ENCODE results near the gene CCDC85B.

DNA sequence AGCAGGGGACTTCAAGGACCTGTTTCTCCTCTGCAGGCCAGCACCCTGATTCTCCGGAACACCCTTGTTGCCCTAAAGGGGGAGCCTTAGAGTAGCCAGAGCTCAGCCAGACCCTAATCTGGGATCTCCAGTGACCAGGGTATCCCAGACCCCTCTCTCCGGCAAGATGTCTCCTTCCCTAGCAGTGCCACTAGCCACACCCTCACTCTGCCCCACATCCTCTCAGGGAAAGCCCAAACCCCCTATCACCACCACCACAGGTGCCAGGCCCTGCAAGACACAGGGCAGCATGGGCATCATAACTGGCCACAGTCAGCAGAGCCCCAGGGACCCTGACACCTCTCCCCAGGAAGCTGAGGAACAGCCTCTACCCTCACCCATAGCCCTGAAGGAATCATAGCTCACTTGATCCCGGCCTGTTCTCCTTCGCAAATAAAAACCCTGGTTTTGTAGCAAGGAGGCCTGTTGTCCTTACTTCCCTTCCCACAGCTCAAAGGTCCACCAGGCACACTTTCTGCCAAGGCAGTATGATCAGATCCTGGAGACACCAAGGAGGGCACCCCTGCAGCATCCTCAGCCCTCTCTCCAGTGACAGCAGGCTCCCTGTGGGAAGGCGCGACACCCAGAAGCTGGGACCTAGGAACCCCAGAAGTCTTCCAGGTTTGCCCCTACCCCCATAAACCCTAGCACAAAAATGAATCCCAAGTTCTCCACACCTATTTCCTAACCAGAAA lies 37.1 kb upstream of the CCDC85B start:
- TF ChIP-seq, protein P1, sequence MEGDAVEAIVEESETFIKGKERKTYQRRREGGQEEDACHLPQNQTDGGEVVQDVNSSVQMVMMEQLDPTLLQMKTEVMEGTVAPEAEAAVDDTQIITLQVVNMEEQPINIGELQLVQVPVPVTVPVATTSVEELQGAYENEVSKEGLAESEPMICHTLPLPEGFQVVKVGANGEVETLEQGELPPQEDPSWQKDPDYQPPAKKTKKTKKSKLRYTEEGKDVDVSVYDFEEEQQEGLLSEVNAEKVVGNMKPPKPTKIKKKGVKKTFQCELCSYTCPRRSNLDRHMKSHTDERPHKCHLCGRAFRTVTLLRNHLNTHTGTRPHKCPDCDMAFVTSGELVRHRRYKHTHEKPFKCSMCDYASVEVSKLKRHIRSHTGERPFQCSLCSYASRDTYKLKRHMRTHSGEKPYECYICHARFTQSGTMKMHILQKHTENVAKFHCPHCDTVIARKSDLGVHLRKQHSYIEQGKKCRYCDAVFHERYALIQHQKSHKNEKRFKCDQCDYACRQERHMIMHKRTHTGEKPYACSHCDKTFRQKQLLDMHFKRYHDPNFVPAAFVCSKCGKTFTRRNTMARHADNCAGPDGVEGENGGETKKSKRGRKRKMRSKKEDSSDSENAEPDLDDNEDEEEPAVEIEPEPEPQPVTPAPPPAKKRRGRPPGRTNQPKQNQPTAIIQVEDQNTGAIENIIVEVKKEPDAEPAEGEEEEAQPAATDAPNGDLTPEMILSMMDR (IDR thresholded peaks at IDR 0.05) = peak; percentile 55
- TF ChIP-seq, protein P2, sequence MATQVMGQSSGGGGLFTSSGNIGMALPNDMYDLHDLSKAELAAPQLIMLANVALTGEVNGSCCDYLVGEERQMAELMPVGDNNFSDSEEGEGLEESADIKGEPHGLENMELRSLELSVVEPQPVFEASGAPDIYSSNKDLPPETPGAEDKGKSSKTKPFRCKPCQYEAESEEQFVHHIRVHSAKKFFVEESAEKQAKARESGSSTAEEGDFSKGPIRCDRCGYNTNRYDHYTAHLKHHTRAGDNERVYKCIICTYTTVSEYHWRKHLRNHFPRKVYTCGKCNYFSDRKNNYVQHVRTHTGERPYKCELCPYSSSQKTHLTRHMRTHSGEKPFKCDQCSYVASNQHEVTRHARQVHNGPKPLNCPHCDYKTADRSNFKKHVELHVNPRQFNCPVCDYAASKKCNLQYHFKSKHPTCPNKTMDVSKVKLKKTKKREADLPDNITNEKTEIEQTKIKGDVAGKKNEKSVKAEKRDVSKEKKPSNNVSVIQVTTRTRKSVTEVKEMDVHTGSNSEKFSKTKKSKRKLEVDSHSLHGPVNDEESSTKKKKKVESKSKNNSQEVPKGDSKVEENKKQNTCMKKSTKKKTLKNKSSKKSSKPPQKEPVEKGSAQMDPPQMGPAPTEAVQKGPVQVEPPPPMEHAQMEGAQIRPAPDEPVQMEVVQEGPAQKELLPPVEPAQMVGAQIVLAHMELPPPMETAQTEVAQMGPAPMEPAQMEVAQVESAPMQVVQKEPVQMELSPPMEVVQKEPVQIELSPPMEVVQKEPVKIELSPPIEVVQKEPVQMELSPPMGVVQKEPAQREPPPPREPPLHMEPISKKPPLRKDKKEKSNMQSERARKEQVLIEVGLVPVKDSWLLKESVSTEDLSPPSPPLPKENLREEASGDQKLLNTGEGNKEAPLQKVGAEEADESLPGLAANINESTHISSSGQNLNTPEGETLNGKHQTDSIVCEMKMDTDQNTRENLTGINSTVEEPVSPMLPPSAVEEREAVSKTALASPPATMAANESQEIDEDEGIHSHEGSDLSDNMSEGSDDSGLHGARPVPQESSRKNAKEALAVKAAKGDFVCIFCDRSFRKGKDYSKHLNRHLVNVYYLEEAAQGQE (IDR thresholded peaks at IDR 0.05; ENCODE audit: insufficient read depth in 1 of 2, low read depth in 2 of 2, low read length in 1 of 2) = no peak
- peak; percentile 79; the same call in 1 of the 2 replicates for TF ChIP-seq POLR2AphosphoS5 (IDR thresholded peaks at IDR 0.05; ENCODE audit: low read depth, low read length)

All from Panc1 (cell line).